Prostate gland (tissue), 2 donors: Measurements from ENCODE around the gene PDE4D. TPM values are rescaled to one million over a fixed set of nuclear protein-coding genes. Genes with fewer than 3 reads are reported as not detected.

Experiments used
- DNase-seq: peaks from one replicate; pipeline ENCODE4 v3.0.0-alpha.2; 2019; ENCODE audit warnings: low spot score
- H3K27ac ChIP-seq, 2 donors: fragments of 200-600 bp; sonication (generic); 2 replicates each; pipeline ENCODE4 v1.5.1; 2017 to 2019
- H3K27me3 ChIP-seq: fragments of 200-600 bp; sonication (generic); replicated peaks from 2 replicates; pipeline ENCODE4 v1.5.1; 2019; ENCODE audit not compliant: insufficient read depth
- H3K36me3 ChIP-seq, 2 donors: fragments of 200-600 bp; sonication (generic); 1 replicate in 1 of 2; 2 replicates in 1 of 2; pipeline versions ENCODE4 v1.5.1 to v1.8.1; 2017 to 2019
- H3K4me1 ChIP-seq: fragments of 200-600 bp; sonication (generic); replicated peaks from 2 replicates; pipeline ENCODE4 v1.5.1; 2019
- H3K4me3 ChIP-seq, 2 donors: fragments of 200-600 bp; sonication (generic); 2 replicates each; pipeline ENCODE4 v1.5.1; 2017 to 2019
- H3K9me3 ChIP-seq: fragments of 200-600 bp; sonication (generic); 2 replicates; pipeline ENCODE4 v1.5.1; 2017
- CTCF ChIP-seq, 4 experiments: fragments of 200-600 bp in 2 of 4; fragments of 450-650 bp in 2 of 4; sonication (generic) in 2 of 4; IDR thresholded peaks; 1 replicate in 3 of 4; 2 replicates in 1 of 4; pipeline ENCODE4 v1.5.1; 2016 to 2019; ENCODE audit warnings: antibody characterized with exemption in 4 of 4, mild to moderate bottlenecking in 2 of 4, moderate library complexity in 2 of 4
- POLR2A ChIP-seq: fragments of 450-650 bp; IDR thresholded peaks from one replicate; pipeline ENCODE4 v1.6.1; 2016; ENCODE audit warnings: antibody characterized with exemption, mild to moderate bottlenecking
- POLR2AphosphoS5 ChIP-seq: sonication (generic); formaldehyde crosslinking; IDR thresholded peaks from one replicate; pipeline ENCODE4 v1.6.1; 2017; ENCODE audit warnings: antibody characterized with exemption
- WGBS: methylation state at CpG from one replicate; pipeline ENCODE4 v1.1.5; 2018; 5-methylcytosine and 5-hydroxymethylcytosine counted together
- intact Hi-C: fragments of 100-400 bp; cut with DNase I; formaldehyde crosslinking; loops from one replicate; pipeline ENCODE4 v1.14.2; 2022
- total RNA-seq, 2 donors: library from RNA; depleted of rRNA; stranded (reverse); fragments of >200 nt; gene quantifications; one replicate each; pipeline ENCODE4 v1.1.0, GENCODE V29; 2016

PDE4D gene
- total RNA-seq, 2 donors from 2014 or later, result 64.2 to 75.6 TPM

- no peak overlapping the region for H3K4me3 ChIP-seq
- no peaks in the 10 kb centered on the region for H3K27me3 ChIP-seq
- no peak for DNase-seq
- H3K4me1 ChIP-seq, result no peaks in the 10 kb centered on the region
- no peak for TF ChIP-seq CTCF (IDR thresholded peaks at IDR 0.05)
- TF ChIP-seq POLR2A, result no peak
- no peak for TF ChIP-seq POLR2AphosphoS5
- H3K9me3 ChIP-seq, result no peaks in the 10 kb centered on the region
- intact Hi-C loops, result no loop called here
- H3K27ac ChIP-seq, result no peak overlapping the region
- H3K36me3 ChIP-seq, result no peaks in the 10 kb centered on the region
Observed at GRCh38 chr5:59142927-59143326, 750.6 kb downstream of the PDE4D start.

GRCh38 chr5:59142138-59142537 is 751.4 kb downstream of the PDE4D start:
- H3K9me3 ChIP-seq, result no peaks in the 10 kb centered on the region
- DNase-seq, result no peak
- no peaks in the 10 kb centered on the region for H3K27me3 ChIP-seq
- no peaks in the 10 kb centered on the region for H3K4me1 ChIP-seq
- no peak overlapping the region for H3K4me3 ChIP-seq
- H3K27ac ChIP-seq, result no peak overlapping the region
- no peak for TF ChIP-seq POLR2AphosphoS5
- no peak for TF ChIP-seq POLR2A
- no peak for TF ChIP-seq CTCF (IDR thresholded peaks at IDR 0.05)
- 93% methylated on average over 2 of the region's 2 CpGs for WGBS
- no peaks in the 10 kb centered on the region for H3K36me3 ChIP-seq
- intact Hi-C loops, result no loop called here

GRCh38 chr5:59140133-59140532 is 753.4 kb downstream of the PDE4D start:
- 92% methylated on average over 2 of the region's 2 CpGs for WGBS

GRCh38 chr5:59139695-59140094 is 753.8 kb downstream of the PDE4D start:
- 91% methylated on average over 1 of the region's 1 CpG for WGBS
- H3K27ac ChIP-seq, result no peak overlapping the region
- H3K4me1 ChIP-seq, result no peaks in the 10 kb centered on the region
- intact Hi-C loops, result no loop called here
- no peaks in the 10 kb centered on the region for H3K9me3 ChIP-seq
- TF ChIP-seq POLR2A, result no peak
- TF ChIP-seq POLR2AphosphoS5, result no peak
- no peak for TF ChIP-seq CTCF (IDR thresholded peaks at IDR 0.05)
- H3K4me3 ChIP-seq, result no peak overlapping the region
- no peak for DNase-seq
- no peaks in the 10 kb centered on the region for H3K36me3 ChIP-seq
- H3K27me3 ChIP-seq, result no peaks in the 10 kb centered on the region

More at GRCh38 chr5:59140133-59140532, 753.4 kb downstream of the PDE4D start:
- intact Hi-C loops, result no loop called here
- Histone ChIP-seq H3K4me3 (no peak overlapping the region), H3K9me3 (no peaks in the 10 kb centered on the region), H3K36me3 (no peaks in the 10 kb centered on the region), H3K27me3 (no peaks in the 10 kb centered on the region), H3K27ac (no peak overlapping the region), H3K4me1 (no peaks in the 10 kb centered on the region)
- DNase-seq, result no peak
- TF ChIP-seq POLR2A, result no peak
- TF ChIP-seq CTCF (IDR thresholded peaks at IDR 0.05), result no peak
- TF ChIP-seq POLR2AphosphoS5, result no peak

- Histone ChIP-seq H3K27ac (no peak overlapping the region), H3K27me3 (no peaks in the 10 kb centered on the region), H3K4me3 (no peak overlapping the region), H3K4me1 (no peaks in the 10 kb centered on the region), H3K36me3 (no peaks in the 10 kb centered on the region), H3K9me3 (no peaks in the 10 kb centered on the region)
- 91% methylated on average over 2 of the region's 2 CpGs for WGBS
- no peak for TF ChIP-seq POLR2A
- no peak for TF ChIP-seq POLR2AphosphoS5
- TF ChIP-seq CTCF (IDR thresholded peaks at IDR 0.05), result no peak
- intact Hi-C loops, result no loop called here
- DNase-seq, result no peak
Observed at GRCh38 chr5:59138509-59138908, 755.0 kb downstream of the PDE4D start.
